GM18909 (cell line): ENCODE data around the gene MLF2.

Source experiments
- ATAC-seq: cut with Tn5 transposase; IDR thresholded peaks from one replicate; pipeline ENCODE4 v1.9.1; 2021; ENCODE audit warnings: mild to moderate bottlenecking; ENCODE audit not compliant: unreplicated experiment, poor library complexity

The MLF2 gene

DNA sequence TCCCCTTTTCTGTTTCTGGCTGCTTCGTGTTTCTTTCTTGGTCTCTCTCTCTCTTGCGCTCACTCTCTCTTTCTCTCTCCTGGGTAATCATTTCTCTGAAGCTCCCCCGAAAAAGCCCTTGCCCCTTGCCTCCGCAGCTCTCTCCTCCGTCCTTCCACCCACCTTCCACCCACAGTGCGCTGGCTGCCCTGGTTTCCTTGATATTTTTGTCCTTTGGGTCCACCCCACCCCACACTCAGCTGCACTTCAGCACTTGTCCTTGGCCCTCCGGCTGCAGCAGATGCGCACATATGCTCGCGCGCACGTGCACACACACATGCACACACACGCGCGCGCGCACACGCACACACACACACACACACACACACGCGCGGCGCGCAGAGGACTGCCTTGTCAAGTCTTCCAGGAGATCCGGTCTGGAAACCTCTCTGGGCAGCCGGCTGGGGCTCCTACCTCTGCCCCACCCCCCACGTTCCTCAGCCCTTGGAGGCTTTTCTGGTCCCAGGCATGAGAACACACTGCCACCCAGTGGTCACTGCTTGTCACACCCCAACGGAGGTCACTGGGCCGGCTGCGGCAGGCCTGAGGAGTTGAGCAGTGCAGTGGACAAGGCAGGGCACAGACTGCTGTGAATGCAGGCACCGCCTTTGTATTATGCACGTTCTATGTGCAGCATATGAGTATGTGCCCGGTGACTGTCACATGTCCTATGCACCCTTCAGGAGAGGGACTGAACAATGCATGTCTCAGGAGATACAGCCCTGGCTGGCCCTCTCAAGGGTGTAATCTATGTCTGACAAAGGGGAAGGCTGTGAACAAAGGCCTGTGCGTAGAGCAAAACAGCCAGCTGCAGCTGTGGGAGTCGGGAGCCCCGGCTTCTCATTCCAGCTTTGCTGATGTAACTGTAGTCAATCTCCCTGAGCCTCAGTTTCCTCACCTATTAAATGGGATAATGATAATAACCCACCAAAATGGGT lies 25.9 kb upstream of the MLF2 start:
- ATAC-seq = peak; percentile 69

- no peak for ATAC-seq
Measured at GRCh38 chr12:6778217-6778573, 25.3 kb upstream of the MLF2 start.

GRCh38 chr12:6777386-6777785 lies 24.4 kb upstream of the MLF2 start:
- no peak for ATAC-seq

DNA sequence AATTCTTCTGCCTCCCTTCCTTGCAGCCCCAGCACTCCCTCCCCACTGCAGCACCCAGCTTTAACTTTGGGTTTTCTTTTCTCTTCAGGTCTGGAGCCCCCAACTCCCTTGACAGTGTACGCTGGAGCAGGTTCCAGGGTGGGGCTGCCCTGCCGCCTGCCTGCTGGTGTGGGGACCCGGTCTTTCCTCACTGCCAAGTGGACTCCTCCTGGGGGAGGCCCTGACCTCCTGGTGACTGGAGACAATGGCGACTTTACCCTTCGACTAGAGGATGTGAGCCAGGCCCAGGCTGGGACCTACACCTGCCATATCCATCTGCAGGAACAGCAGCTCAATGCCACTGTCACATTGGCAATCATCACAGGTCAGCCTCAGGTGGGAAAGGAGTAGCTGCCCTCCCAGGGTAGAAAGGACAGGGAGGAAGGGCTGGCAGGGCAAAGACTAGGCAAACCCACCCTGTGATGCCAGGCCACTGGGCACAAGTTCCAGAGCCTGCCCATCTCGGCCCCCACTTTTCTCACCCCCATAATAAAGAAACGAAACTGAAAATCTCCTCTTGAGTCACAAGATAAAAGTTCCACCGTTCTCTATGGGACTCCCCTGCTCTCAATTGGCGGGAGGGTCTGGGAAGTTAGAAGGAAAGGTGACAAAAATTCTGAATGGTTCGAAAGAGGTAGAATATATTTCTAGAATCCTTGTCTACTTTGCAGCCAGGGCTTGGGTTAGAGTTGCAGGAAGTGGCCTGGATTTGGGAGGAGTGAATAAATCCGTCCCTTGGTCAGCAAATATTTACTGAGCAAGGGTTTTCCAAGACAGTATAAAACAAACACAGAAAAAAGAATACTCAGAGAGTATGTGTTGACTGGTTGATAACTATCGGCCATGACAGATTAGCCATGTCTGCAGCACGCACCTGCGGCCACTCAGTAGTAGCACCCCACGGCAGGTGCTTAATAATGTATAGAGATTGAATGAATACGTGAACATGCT lies 22.5 kb upstream of the MLF2 start:
- ATAC-seq = no peak

DNA sequence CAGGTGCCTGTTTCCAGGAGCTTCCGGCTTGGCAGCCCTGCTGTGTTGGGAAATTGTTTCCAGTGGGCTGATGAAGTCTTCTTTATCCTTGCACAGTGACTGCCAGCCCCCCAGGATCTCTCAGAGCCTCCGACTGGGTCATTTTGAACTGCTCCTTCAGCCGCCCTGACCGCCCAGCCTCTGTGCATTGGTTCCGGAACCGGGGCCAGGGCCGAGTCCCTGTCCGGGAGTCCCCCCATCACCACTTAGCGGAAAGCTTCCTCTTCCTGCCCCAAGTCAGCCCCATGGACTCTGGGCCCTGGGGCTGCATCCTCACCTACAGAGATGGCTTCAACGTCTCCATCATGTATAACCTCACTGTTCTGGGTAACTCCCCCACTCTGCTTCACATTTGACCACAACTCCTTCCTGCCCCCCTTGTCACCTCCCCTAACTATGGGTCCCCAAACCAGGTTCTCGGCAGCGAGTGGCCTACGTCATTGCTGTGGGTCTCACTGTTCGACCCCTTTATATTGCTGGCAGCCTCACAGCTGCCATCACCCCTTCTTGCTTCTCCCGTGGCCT lies 21.6 kb upstream of the MLF2 start:
- no peak for ATAC-seq

- no peak for ATAC-seq
Measured at GRCh38 chr12:6773590-6774351, 20.8 kb upstream of the MLF2 start.

DNA sequence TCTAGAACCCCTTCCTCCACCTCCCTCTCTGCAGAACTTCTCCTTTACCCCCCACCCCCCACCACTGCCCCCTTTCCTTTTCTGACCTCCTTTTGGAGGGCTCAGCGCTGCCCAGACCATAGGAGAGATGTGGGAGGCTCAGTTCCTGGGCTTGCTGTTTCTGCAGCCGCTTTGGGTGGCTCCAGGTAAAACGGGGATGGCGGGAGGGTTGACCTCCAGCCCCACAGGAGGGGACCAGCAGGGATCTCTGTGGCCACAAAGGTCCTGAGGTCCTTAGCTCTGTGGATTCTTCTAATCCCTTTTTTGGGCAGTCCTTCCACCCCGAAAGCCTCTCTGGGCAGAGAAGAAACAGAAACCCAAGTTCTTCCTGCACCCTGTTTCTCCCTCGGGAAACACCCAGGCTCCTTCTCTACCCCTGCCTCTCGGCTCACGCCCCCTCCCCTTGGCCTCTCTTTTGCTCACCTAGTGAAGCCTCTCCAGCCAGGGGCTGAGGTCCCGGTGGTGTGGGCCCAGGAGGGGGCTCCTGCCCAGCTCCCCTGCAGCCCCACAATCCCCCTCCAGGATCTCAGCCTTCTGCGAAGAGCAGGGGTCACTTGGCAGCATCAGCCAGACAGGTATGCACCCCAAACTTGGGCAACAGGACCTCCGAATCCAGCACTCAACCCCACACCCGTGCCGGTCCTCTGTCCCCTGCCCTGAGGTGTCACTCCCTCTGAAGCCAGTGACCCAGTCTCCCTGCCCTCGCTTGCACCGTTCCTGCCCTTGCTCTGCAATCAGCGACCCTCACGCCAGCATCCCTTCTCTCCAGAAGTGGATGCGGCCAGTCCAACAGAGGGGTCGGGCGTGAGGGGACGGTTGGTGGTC lies 20.0 kb upstream of the MLF2 start:
- no peak for ATAC-seq

DNA sequence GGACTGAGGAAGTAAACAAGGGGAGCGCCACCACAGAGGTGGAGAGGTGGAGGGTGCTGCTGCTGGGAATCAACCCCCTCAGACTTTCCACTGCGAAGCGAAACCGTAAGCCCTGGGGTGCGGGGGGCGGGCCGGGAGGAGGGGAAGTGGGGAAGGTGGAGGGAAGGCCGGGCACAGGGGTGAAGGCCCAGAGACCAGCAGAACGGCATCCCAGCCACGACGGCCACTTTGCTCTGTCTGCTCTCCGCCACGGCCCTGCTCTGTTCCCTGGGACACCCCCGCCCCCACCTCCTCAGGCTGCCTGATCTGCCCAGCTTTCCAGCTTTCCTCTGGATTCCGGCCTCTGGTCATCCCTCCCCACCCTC lies 19.4 kb upstream of the MLF2 start, which contains the start of gene LAG3:
Gene LAG3 (plus strand): TSS at position 190 of the 365 bp plus-strand sequence. CDS start 333 bp downstream, outside the sequence.
- no peak for ATAC-seq

DNA sequence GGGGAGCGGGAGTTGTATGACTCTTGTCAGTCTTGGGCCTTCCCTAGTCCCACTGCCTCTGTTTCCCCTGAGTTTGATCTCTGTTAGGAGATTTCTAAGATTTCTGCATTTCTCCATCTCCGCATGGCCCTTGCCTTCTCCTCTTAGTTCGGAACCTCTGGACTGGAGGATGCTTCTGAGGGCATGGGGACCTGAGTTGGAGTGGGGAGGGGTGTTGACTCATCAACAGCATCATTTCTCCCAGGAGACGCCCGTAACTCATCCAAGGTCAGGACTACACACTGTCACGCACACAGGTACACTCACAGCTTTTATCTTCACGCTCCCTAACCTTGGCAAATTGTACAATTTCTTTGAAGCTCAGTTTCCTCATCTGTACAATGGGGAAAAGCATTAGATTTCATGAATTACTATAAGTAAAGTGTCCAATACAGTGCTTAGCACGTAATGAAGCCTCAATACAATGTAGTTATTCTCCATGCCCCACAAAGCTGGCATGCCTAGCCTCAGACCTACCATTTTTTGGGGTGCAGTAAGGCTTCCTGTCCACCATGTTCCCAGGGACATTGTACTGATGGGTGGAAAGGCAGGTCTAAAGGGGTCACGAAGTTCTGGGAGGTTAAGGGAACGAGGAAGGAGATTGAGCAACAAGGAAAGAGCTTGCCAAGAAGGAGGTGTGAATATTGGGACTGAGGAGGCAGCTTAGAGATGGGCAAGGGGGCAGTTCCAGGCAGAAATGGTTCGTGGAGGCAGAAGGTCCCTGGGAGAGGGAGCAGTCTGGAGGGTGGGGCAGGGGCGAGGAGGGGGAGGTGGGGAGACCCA lies 18.8 kb upstream of the MLF2 start:
- ATAC-seq = no peak

- ATAC-seq = no peak
Measured at GRCh38 chr12:6771091-6771495, 18.2 kb upstream of the MLF2 start.

GRCh38 chr12:6770600-6770999 lies 17.7 kb upstream of the MLF2 start:
- no peak for ATAC-seq

DNA sequence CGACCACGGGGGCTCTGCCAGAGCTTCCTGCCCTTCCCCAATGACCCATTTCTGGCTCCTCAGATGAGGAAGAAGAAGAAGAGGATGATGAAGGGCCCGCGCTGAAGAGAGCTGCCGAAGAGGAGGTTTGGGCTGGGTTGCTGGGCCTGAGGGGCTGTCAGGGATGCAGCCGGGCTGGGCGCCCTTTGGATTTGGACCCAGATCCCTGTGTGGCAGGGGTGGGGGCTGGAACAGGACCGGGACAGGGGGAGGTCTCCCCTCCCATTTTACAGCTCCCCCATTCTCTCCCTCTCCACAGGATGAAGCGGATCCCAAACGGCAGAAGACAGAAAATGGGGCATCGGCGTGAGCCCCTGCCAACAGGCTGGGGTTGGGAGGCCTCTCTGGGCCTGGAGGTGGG lies 17.2 kb upstream of the MLF2 start:
- no peak for ATAC-seq

GRCh38 chr12:6769666-6770065 lies 16.7 kb upstream of the MLF2 start:
- ATAC-seq = no peak

DNA sequence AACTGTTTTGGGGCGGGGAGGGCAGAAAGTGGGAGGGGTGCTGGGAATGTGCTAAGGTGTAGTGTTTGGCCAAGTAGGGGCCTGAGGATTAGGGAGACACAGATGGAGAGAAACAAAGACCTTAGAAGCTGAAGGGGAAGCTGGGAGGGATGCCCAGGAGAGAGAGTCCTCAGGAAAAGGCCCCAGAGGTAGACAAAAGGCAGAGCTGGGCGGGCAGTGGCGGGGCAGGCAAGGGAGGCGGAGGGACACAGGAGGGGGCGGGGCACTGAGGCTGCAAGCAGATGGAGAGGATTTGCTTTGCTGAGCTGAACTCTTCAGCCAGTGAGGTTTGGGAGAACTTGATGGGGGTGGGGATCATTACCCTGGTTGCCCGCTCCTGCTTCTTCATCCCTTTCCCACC lies 16.0 kb upstream of the MLF2 start:
- no peak for ATAC-seq

DNA sequence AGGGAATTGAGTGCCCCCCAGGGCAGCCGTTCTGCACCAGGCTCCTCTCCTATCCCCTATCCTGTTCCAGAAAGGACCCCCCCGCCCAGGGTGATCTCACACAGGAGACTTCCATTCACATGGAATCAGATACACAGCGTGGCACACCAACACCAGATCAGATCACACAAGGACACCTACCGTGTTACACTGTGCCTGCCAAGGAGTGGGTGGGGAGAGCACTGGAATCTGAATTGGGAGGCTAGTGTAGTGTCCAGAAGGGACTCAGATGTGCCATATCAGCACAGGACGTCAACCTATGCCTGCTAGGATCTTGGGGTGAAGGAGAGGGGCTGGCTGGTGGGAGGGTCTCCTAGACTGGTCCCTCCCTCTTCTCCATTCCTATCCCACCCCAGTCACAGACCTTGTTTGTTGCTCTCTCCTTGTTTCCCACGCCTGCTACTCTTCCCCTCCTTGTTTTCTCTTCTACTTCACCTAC lies 15.5 kb upstream of the MLF2 start:
- ATAC-seq = no peak

DNA sequence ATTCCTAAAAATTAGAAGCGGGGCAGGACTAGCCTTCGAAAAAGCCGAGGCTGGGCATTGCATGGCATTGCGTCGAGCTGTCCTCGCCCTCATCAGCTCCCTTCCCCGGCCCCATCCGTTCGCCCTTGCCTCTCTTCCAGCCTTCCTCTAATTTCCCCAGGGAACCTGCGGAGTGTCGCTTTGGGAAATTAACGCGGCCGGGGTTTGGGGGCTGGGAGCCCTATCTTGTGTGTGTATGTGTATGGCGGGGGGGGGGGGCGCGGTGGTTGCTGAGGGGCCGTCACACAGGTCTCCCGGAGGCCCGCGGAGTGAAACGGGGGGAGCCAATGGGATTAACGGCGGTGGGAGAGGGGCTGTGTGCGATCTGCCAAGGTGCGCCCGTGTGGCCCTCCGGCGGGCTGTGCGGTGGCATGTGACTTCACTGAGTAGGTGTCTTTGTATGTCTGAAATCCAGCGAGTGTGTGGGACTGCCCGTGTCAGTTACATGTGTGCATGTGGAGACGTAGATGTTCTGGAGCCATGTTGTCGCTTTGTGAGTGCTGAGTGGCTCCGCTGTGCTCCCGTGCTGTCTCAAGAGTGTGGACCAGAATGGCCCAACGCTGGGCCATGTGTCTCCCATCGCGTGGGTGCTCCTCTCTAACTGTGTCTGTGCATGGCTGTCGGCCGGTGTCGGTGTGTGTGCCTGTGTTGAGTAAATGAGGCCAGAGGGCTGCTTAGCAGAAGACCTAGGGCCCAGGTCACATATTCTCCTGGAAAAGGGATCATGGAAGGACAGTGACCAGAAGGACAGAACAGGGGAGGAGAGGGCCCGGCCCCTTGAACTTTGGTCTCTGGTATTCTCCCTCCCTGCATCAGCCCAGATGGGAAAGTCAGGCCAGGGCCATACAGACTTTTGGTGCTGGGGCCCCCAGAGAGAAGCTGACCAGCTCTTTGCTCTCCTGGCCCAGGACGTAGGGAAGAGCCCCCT lies 14.7 kb upstream of the MLF2 start:
- no peak for ATAC-seq
